ENCODE results near the gene MTCL3.
A peak's percentile ranks its signal among the peaks of the same experiment; 100 is the strongest.

The MTCL3 gene

GRCh38 chr6:127514773-127515227 is 4.3 kb downstream of the MTCL3 start:
- DNase-seq: peak; percentile 55

- DNase-seq: no peak
Measured at GRCh38 chr6:127514179-127514772, 4.9 kb downstream of the MTCL3 start.

DNA sequence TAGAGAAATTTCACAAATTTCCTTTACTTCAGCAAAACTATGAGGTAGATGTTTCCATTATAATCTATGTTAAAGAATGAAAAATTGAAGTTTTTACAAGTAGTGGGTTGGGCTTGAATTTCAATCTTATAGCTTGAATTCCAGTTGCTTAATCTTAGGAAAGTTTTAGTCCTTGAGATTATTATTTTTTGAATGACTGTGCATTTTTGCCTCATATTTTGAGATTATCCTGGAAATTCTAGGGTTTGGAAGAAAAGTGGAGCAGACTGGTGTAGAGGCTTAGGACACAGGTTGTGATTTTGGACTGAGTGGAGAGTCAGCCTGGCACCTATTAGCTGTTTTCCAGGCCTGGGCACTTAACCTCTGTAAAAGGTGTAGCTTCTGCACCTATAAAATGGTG is 5.7 kb downstream of the MTCL3 start:
- no peak for DNase-seq

DNA sequence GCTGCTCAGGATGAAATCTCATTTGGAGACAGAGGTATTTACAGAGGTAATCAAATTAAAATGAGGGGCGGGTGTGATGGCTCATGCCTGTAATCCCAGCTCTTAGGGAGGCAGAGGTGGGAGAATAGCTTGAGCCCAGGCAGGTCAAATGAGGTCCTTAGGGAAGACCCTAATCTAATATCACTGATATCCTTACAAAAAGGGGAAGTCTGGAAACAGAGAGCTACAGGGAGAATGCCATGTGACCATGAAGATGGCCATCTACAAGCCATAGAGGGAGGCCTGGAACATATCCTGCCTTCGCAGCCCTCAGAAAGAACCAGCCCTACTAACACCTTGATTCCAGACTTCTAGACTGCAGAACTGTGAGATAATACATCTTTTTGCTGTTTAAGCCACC is 8.3 kb downstream of the MTCL3 start:
- no peak for DNase-seq

GRCh38 chr6:127506894-127507293 is 12.2 kb downstream of the MTCL3 start:
- DNase-seq: no peak

- no peak for DNase-seq
Measured at GRCh38 chr6:127503022-127503421, 16.1 kb downstream of the MTCL3 start.

- DNase-seq: no peak
Measured at GRCh38 chr6:127497410-127497809, 21.7 kb downstream of the MTCL3 start.

DNA sequence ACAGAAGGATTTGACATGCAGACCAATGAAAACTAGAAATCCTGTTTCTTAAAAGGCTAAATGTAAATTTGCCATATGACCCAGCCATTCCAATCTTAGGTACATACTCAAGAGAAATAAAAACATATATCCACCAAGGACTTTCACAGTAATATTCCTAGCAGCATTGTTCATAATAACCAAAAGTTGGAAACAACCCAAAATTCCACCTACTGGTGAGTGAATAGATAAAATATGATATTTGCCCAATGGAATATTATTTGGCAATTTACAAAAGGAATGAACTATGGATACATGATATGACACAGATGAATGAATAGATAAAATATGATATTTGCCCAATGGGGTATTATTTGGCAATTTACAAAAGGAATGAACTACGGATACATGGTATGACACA is 22.7 kb downstream of the MTCL3 start:
- no peak for DNase-seq

- no peak for DNase-seq
Measured at GRCh38 chr6:127494240-127494767, 24.8 kb downstream of the MTCL3 start.

GRCh38 chr6:127489248-127489647 is 29.9 kb downstream of the MTCL3 start:
- no peak for DNase-seq

GRCh38 chr6:127486934-127487333 is 32.2 kb downstream of the MTCL3 start:
- peak; percentile 11 for DNase-seq

GRCh38 chr6:127484212-127484863 is 34.8 kb downstream of the MTCL3 start:
- peak; percentile 28 for DNase-seq

GRCh38 chr6:127483399-127484055 is 35.6 kb downstream of the MTCL3 start:
- no peak for DNase-seq

DNA sequence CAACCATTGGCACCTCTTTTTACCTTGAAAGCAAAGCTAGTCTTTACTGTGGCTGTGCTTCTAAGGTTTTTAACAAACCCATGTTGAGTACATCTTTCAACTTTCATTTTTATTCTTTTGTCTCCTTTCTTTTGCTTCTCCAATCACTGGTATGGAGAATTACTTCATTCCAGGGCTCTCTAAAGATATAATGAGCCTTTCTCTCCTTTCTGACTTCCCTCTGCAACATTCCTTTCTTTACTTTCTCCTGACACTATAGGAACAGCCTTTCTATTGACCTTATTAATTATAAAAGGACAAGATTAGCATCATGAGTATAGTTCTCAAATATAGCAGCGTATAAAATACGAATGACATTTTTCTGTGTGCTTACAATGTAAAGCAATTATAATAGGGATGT is 36.8 kb downstream of the MTCL3 start:
- no peak for DNase-seq

- DNase-seq: no peak
Measured at GRCh38 chr6:127481628-127482027, 37.5 kb downstream of the MTCL3 start.

GRCh38 chr6:127481111-127481510 is 38.0 kb downstream of the MTCL3 start:
- no peak for DNase-seq

- DNase-seq: no peak
Measured at GRCh38 chr6:127477658-127478057, 41.5 kb downstream of the MTCL3 start.

- DNase-seq: no peak
Measured at GRCh38 chr6:127475823-127476176, 43.3 kb downstream of the MTCL3 start.

DNA sequence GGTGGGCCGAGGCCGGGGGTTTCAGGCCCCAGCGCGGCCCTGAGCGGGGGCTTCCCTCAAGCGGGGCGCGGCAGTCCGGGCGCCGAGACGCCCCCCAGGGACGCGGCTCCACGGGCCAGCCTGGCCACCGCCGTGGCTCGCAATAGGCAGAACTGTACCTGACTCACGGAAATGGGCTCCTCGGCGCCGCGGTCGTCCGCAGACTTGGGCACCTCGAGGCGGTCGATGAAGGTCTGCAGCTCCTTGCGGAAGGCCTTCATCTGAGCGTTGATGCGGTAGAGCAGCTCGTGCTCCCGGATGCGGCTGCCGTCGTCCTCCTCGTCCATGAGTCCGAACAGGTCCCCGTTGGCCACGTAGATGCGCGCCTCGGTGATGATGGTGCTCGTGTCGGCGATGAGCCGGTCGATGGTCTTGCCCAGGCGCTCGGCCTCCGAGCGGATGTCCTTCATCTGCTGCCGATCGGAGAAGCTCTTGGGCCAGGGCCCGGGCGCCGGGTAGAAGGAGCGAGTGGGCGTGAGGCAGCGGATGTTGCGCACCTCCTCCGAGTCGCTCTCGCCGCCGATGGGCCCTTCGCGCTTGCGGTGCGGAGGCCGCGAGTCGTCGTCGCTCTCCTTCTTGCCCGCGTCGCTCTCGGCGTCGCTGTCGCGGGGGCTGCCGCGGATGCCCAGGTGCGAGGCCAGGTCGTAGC is 43.9 kb downstream of the MTCL3 start:
- DNase-seq: no peak

DNA sequence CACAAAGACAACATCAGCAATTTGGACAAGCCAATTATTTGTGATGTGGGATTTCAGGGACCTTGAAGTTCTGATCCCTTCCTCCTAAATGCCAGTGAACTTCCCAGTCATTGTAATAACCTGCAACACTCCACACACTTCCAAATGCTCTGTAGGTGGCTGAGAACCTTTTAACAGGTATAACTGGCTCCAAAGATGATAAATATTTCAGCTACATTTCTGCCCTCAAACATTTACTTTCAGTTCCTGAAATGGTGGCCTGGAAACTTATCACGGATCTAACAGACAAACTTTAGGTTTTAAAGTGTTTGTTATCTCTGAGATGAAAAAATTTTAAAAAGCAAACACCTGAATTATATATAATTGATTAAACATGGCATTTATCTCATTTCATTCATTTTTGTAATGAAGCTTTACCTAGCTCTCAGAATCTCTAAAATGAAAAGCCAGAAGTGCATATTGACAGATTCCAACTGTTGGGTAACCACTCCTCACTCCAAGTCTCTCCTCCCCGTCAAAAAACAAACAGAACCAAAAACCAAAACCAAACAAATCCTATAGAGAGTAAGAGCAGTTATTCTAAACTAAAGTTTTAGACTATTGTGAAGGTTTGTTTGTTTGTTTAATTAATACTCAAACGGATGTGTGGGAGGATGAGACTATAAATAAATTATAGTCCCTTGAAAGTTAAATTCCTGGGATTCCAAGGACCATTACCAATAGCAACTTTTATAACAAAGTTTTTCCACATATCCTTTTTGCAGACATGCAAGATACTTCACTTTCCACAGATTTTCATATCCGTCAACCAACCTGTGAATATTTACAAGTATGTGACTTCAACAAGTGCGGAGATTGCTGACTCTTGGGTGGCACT is 47.5 kb downstream of the MTCL3 start:
- no peak for DNase-seq

GRCh38 chr6:127468936-127469335 is 50.2 kb downstream of the MTCL3 start:
- no peak for DNase-seq

DNA sequence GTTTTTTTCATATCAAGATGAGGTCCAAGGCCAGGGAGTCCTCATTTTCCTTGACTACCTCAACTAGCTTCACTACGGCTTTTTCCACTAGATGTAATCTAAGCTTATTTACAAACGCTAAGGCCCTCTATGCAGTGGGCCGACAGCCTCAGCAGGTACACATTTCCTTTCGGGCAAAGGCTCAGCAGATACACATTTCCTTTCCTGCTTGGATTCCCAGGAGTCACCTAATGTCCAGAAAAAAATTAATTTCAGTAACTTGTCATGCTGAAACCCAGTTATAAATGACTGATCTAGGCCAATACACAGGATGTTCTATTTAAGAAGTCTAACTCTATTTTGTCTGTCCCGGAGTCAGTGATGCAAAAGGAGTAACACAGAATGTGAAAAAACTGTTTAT is 52.7 kb downstream of the MTCL3 start:
- no peak for DNase-seq
